Measurements from ENCODE around the gene TMEM51. TPM values are rescaled to one million over a fixed set of nuclear protein-coding genes. Genes with fewer than 3 reads are reported as not detected.

Gene TMEM51
- total and polyA plus RNA-seq, 2 of the 13 experiments (the other 11 are each of a cell fraction or from before 2014, with no cell fraction given), result 12.2 to 22.3 TPM

GRCh38 chr1:15198684-15199083 lies 45.1 kb downstream of the TMEM51 start:
- ChIA-PET CTCF (ENCODE audit: low intra/inter-chr PET ratio, low total read pairs) (no interaction called here), POLR2A (interaction anchor here (0.9 to 5.1 kb wide), 3 partner anchors 10 to 46 kb away, joined by 4 to 28 read pairs (median 10); partner anchors contain the start of gene TMEM51)
- no TSS peak for BruUV-seq (replicated peaks)
- TF ChIP-seq NCOA2 (CRISPR knock-in tag; IDR thresholded peaks at IDR 0.05), result no peak
- no peak for TF ChIP-seq MZF1 (CRISPR knock-in tag; IDR thresholded peaks at IDR 0.05; ENCODE audit: borderline replicate concordance)
- H3K36me3 ChIP-seq (replicated peaks in 1 of 2; ENCODE audit: control insufficient read depth in 1 of 2, insufficient read depth in 2 of 2, low read length in 2 of 2), result peaks cover 4 to 10% of the 10 kb centered on the region in 2 experiments; a peak in 3 of 5 replicates
- no peak overlapping the region for H3K9ac ChIP-seq (ENCODE audit: insufficient read depth, low read depth, low read length)
- no peak overlapping the region for H3K4me2 ChIP-seq (ENCODE audit: low read depth, low read length)
- H4K20me1 ChIP-seq (ENCODE audit: insufficient read depth, low read length), result peaks cover 34% of the 10 kb centered on the region
- H3K27ac ChIP-seq (ENCODE audit: extremely low read length, insufficient read depth, low read length), result no peak overlapping the region
- peaks cover 78% of the 10 kb centered on the region for H3K4me1 ChIP-seq (ENCODE audit: insufficient read depth, low read length)
- no peaks in the 10 kb centered on the region for H3K27me3 ChIP-seq (ENCODE audit: control insufficient read depth in 1 of 2, insufficient read depth in 2 of 2, low read length in 2 of 2)
- in situ Hi-C loops (cut with HindIII; ENCODE audit: extremely low pct_ligation_motif_present, low pct_unique_long_range_greater_than_20kb), result no loop called here
- no peaks in the 10 kb centered on the region for H3K9me3 ChIP-seq (ENCODE audit: low read length)
- DNase-seq (ENCODE audit: low spot score), result no peak
- WGBS (ENCODE audit: low lambda C conversion rate), result 94% methylated on average over 5 of the region's 8 CpGs
- H3K4me3 ChIP-seq (replicated peaks in 1 of 3; ENCODE audit: insufficient read depth in 1 of 3, low read depth in 2 of 3, low read length in 3 of 3), result no peak overlapping the region
- H2AFZ ChIP-seq (ENCODE audit: low read length), result no peak overlapping the region
- FAIRE-seq, result no peak
- ATAC-seq, result no peak
- intact Hi-C loops (cut with micrococcal nuclease; ENCODE audit: unreplicated experiment), result no loop called here
- peaks cover 58% of the 10 kb centered on the region for H3K79me2 ChIP-seq (ENCODE audit: insufficient read depth, low read length)

- DNase-seq (ENCODE audit: low spot score) (no peak), FAIRE-seq (no peak), ATAC-seq (no peak)
- Histone ChIP-seq H3K4me2 (ENCODE audit: low read depth, low read length) (0 out of 2 replicates have a peak overlapping the region, but pooled peaks have one; percentile 3), H3K36me3 (replicated peaks in 1 of 2; ENCODE audit: control insufficient read depth in 1 of 2, insufficient read depth in 2 of 2, low read length in 2 of 2) (peaks cover 0 to 1% of the 10 kb centered on the region in 2 experiments; a peak in 2 of 5 replicates), H3K27ac (ENCODE audit: extremely low read length, insufficient read depth, low read length) (no peak overlapping the region), H4K20me1 (ENCODE audit: insufficient read depth, low read length) (peaks cover 26% of the 10 kb centered on the region), H3K79me2 (ENCODE audit: insufficient read depth, low read length) (peaks cover 38% of the 10 kb centered on the region), H3K9ac (ENCODE audit: insufficient read depth, low read depth, low read length) (no peak overlapping the region), H3K27me3 (ENCODE audit: control insufficient read depth in 1 of 2, insufficient read depth in 2 of 2, low read length in 2 of 2) (no peaks in the 10 kb centered on the region), H2AFZ (ENCODE audit: low read length) (no peak overlapping the region), H3K4me1 (ENCODE audit: insufficient read depth, low read length) (peaks cover 85% of the 10 kb centered on the region), H3K4me3 (replicated peaks in 1 of 3; ENCODE audit: insufficient read depth in 1 of 3, low read depth in 2 of 3, low read length in 3 of 3) (no peak overlapping the region), H3K9me3 (ENCODE audit: low read length) (no peaks in the 10 kb centered on the region)
- intact Hi-C loops (cut with micrococcal nuclease; ENCODE audit: unreplicated experiment) (no loop called here), in situ Hi-C loops (cut with HindIII; ENCODE audit: extremely low pct_ligation_motif_present, low pct_unique_long_range_greater_than_20kb) (loop anchor here (5.0 kb wide), 1 partner anchor 111 kb away; no protein-coding TSS in a partner anchor)
- no peak for TF ChIP-seq DMAP1 (CRISPR knock-in tag; IDR thresholded peaks at IDR 0.05)
- TF ChIP-seq GZF1 (CRISPR knock-in tag; IDR thresholded peaks at IDR 0.05), result no peak
- TF ChIP-seq RBM22 (optimal IDR thresholded peaks at IDR 0.05; ENCODE audit: low read length), result peak; percentile 16
- ChIA-PET CTCF (ENCODE audit: low intra/inter-chr PET ratio, low total read pairs) (no interaction called here), POLR2A (interaction anchor here (1.0 to 5.1 kb wide), 3 partner anchors 12 to 110 kb away, joined by 3 to 28 read pairs (median 9); partner anchors contain the start of gene TMEM51)
- BruUV-seq (replicated peaks), result no TSS peak
- 81% methylated on average over 4 of the region's 4 CpGs for WGBS (ENCODE audit: low lambda C conversion rate)
These were observed 47.7 kb downstream of the TMEM51 start for GRCh38 chr1:15201221-15201620.
